NCI-H510A treated with DMSO at 0.1 percent for 48 hours (cell line): ENCODE results near the gene PKP1.
A peak's percentile ranks its signal among the peaks of the same experiment; 100 is the strongest.

Experiments
- DNase-seq: peaks from one replicate; lab custom pipeline; 2025; lab: John Stamatoyannopoulos, UW

PKP1 gene

GRCh38 chr1:201370500-201370899 is 87.2 kb downstream of the PKP1 start:
- DNase-seq: no peak

- no peak for DNase-seq
Measured at GRCh38 chr1:201371276-201371675, 88.0 kb downstream of the PKP1 start.

GRCh38 chr1:201371792-201372191 is 88.5 kb downstream of the PKP1 start:
- no peak for DNase-seq

GRCh38 chr1:201374364-201374763 is 91.1 kb downstream of the PKP1 start:
- peak; percentile 38 for DNase-seq

- peak; percentile 18 for DNase-seq
Measured at GRCh38 chr1:201375169-201375568, 91.9 kb downstream of the PKP1 start.

GRCh38 chr1:201376107-201376463 is 92.8 kb downstream of the PKP1 start:
- no peak for DNase-seq

GRCh38 chr1:201376464-201377374 is 93.4 kb downstream of the PKP1 start:
- no peak for DNase-seq

GRCh38 chr1:201377611-201378092 is 94.3 kb downstream of the PKP1 start, which contains the start of gene TNNT2:
TNNT2 (minus strand) TSS chr1:201377680; CDS start chr1:201373254, 4,426 bp downstream.
- DNase-seq: no peak

GRCh38 chr1:201378804-201379203 is 95.5 kb downstream of the PKP1 start:
- DNase-seq: no peak

GRCh38 chr1:201379733-201380242 is 96.5 kb downstream of the PKP1 start:
- DNase-seq: no peak

GRCh38 chr1:201381130-201381529 is 97.8 kb downstream of the PKP1 start:
- DNase-seq: peak; percentile 77
